Upper lobe of left lung (tissue), 6 donors: Measurements from ENCODE around the gene CCDC57. TPM values are rescaled to one million over a fixed set of nuclear protein-coding genes. Genes with fewer than 3 reads are reported as not detected.
A peak's percentile ranks its signal among the peaks of the same experiment; 100 is the strongest.

ENCODE experiments used
- ATAC-seq, 2 donors: fragments of 200-7000 bp; cut with Tn5 transposase; one replicate each; pipeline ENCODE4 v1.9.1; 2022; ENCODE audit warnings: mild to moderate bottlenecking in 2 of 2, moderate library complexity in 2 of 2; ENCODE audit not compliant: low FRiP score in 2 of 2
- DNase-seq, 2 donors: peaks; one replicate each; pipeline ENCODE4 v3.0.0-alpha.2; 2019 to 2020
- H3K27ac ChIP-seq, 4 donors: fragments of 200-600 bp; sonication (generic); one replicate each; pipeline ENCODE4 v1.5.1; 2016 to 2019
- H3K27me3 ChIP-seq, 4 donors: fragments of 200-600 bp; sonication (generic); one replicate each; pipeline ENCODE4 v1.5.1; 2017 to 2019
- H3K36me3 ChIP-seq, 4 donors: fragments of 200-600 bp; sonication (generic); one replicate each; pipeline ENCODE4 v1.5.1; 2016 to 2019
- H3K4me1 ChIP-seq, 4 donors: fragments of 200-600 bp; sonication (generic); one replicate each; pipeline ENCODE4 v1.5.1; 2018 to 2019
- H3K4me3 ChIP-seq, 4 donors: fragments of 200-600 bp; sonication (generic); one replicate each; pipeline ENCODE4 v1.5.1; 2017 to 2019; ENCODE audit warnings: mild to moderate bottlenecking in 2 of 4, moderate library complexity in 1 of 4
- H3K9me3 ChIP-seq, 4 donors: fragments of 200-600 bp; sonication (generic); one replicate each; pipeline ENCODE4 v1.5.1; 2018 to 2019
- EP300 ChIP-seq, 4 donors: sonication (generic); formaldehyde crosslinking; IDR thresholded peaks; one replicate each; pipeline ENCODE4 v1.5.1; 2017; ENCODE audit warnings: antibody characterized with exemption in 4 of 4, control low read depth in 2 of 4
- POLR2A ChIP-seq, 4 donors: fragments of 450-650 bp; IDR thresholded peaks; one replicate each; pipeline ENCODE4 v1.5.1; 2016 to 2017; ENCODE audit warnings: antibody characterized with exemption in 4 of 4, mild to moderate bottlenecking in 2 of 4
- POLR2AphosphoS5 ChIP-seq, 2 donors: sonication (generic); formaldehyde crosslinking; IDR thresholded peaks; one replicate each; pipeline ENCODE4 v1.5.1; 2017; ENCODE audit warnings: antibody characterized with exemption in 2 of 2
- WGBS, 2 donors: methylation state at CpG; one replicate each; pipeline ENCODE4 v1.1.5; 2017 to 2018; 5-methylcytosine and 5-hydroxymethylcytosine counted together
- total RNA-seq, 6 donors: library from RNA; depleted of rRNA in 4 of 6; stranded (reverse); fragments of >200 nt in 4 of 6; gene quantifications; one replicate each; pipeline versions ENCODE4 v1.1.0 to v1.2.1, GENCODE V29; 2016 to 2021
- TF ChIP-seq, protein P1 (sequence below), 6 experiments: fragments of 450-650 bp in 4 of 6; fragments of 200-600 bp in 2 of 6; sonication (generic) in 2 of 6; IDR thresholded peaks; one replicate each; pipeline ENCODE4 v1.5.1; 2016 to 2019; ENCODE audit warnings: antibody characterized with exemption in 6 of 6
- donor health status: DM: no; HTN: no; CAD: no; lungs with moderate emphysema.
- donor health status: DM: no; HTN: yes; CAD: no; lungs with severe emphysema.

Gene CCDC57
- total RNA-seq, 6 donors from 2014 or later, result 52.9 to 204 (median 71.8) TPM

DNA sequence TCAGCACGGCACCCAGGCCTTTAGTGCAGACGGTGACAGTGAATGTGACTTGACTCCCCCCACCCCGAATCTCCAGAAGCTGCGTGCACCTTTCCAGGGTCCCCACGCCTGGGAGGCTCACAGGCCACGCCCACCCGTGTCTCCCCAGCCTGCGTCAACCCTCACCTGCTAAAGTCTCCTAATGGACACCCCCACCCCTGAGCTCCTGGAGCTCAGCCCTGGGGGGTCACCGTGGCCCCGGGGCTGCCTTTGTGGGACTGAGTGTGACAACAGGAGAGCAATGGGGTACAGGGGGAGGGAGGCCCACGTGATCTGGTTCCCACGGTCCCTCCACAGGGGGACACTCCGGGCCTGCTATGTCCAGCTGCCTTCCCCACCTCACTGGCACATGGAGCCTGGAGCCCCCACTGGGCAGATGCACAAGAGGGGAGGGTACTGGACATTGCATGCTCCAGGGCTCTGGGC is 107.2 kb downstream of the CCDC57 start:
- Histone ChIP-seq H3K36me3 (no peaks in the 10 kb centered on the region), H3K4me3 (peak overlapping the region in 3 of 4 donors; percentile 12 to 41 (median 35)), H3K27me3 (no peaks in the 10 kb centered on the region), H3K27ac (peak overlapping the region; percentile 85 to 92 (median 88)), H3K4me1 (peaks cover 42 to 80% (median 60%) of the 10 kb centered on the region in 4 donors), H3K9me3 (no peaks in the 10 kb centered on the region)
- 86 to 98% methylated on average over 8 to 12 of the region's 13 CpGs for WGBS, 2 donors
- ATAC-seq (no peak), DNase-seq (peak in 1 of 2 donors; percentile 76)
- TF ChIP-seq EP300 (IDR thresholded peaks at IDR 0.05) (no peak), POLR2A (IDR thresholded peaks at IDR 0.05) (no peak), POLR2AphosphoS5 (IDR thresholded peaks at IDR 0.05) (no peak)
- TF ChIP-seq, protein P1, sequence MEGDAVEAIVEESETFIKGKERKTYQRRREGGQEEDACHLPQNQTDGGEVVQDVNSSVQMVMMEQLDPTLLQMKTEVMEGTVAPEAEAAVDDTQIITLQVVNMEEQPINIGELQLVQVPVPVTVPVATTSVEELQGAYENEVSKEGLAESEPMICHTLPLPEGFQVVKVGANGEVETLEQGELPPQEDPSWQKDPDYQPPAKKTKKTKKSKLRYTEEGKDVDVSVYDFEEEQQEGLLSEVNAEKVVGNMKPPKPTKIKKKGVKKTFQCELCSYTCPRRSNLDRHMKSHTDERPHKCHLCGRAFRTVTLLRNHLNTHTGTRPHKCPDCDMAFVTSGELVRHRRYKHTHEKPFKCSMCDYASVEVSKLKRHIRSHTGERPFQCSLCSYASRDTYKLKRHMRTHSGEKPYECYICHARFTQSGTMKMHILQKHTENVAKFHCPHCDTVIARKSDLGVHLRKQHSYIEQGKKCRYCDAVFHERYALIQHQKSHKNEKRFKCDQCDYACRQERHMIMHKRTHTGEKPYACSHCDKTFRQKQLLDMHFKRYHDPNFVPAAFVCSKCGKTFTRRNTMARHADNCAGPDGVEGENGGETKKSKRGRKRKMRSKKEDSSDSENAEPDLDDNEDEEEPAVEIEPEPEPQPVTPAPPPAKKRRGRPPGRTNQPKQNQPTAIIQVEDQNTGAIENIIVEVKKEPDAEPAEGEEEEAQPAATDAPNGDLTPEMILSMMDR (IDR thresholded peaks at IDR 0.05), result no peak

DNA sequence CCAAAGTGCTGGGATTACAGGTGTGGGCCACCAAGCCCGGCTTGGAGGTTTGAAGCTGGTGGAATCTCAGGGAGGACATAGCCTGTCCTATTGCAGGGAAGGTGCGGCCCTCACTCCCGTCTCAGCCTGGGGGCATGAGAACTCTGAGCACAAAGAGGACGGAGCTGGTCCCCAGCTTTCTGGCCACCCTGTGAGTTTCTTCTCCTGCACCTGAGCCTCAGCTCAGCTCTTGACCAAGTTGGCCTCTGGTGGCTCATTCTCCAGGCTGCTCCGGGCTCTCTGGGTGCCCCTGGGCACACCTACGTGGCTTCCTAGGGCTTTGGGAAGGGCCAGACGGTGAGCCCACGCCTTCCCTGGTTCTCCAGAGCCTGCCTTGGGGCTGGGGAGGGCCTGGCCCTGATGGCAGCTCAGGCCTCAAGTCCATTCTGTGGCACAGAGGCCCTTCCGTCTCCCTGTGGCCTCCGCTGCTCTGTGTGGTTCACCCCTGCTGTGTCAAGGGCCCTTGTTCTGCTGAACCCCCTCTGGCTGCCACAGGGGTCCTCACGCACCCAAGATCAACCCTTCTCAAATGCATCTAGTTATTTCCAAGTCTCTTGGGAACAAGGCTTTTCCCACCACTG is 107.7 kb downstream of the CCDC57 start:
- 89 to 94% methylated on average over 6 to 11 of the region's 11 CpGs for WGBS, 2 donors
- no peaks in the 10 kb centered on the region for H3K27me3 ChIP-seq

DNA sequence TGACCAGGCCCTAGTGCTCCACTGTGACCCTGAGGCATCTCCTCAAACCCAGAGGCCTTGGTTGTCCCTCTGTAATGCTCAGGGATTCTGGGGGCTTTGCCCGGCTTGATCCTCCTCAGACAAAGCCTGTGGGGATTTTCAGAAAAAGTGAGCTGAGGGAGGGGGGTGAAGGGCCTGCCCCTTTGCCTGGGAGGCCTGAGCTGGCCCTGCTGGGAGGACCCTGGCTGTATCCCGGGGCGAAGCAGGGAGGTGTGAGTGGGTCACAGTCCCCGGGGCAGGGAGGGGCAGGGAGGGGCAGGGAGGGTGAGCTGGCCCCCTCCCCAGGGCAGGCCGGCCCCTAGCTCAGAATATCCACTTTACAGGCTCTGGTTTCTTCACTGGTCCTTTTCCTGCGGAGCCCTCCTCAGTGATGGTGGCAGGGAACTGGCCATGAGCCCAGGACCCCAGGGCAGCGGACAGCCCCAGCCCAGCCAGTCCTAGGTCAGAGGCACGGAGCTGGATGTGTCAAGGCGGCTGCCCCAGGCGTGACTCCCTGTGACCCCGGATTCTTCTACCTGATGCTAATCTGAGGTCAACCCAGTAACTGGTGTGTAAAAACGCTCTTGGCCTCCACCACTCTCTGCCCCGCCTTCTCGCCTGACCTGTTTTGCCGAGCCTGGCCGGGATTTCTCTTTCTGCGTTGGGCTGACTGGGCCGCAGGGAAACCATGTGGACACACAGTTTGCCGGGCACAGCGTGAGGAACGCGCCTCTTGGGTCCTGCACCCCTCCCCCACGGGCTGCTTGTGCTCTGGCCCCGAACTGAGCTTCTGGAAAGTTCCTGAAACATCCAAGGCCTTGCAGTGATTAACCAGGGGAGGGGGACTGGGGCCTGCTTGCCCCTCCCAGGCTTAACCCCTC is 108.8 kb downstream of the CCDC57 start:
- Histone ChIP-seq H3K4me1 (peaks cover 53 to 86% (median 72%) of the 10 kb centered on the region in 4 donors), H3K36me3 (no peaks in the 10 kb centered on the region), H3K27ac (peak overlapping the region; percentile 85 to 92 (median 88)), H3K27me3 (no peaks in the 10 kb centered on the region), H3K4me3 (no peak overlapping the region), H3K9me3 (no peaks in the 10 kb centered on the region)
- peak in 1 of 2 donors; percentile 28 for ATAC-seq
- peak; percentile 75 to 92 for DNase-seq
- 66 to 72% methylated on average over 10 to 24 of the region's 24 CpGs for WGBS, 2 donors
- TF ChIP-seq POLR2A (IDR thresholded peaks at IDR 0.05) (peak in 1 of 4 donors; percentile 54), EP300 (IDR thresholded peaks at IDR 0.05) (peak in 1 of 4 donors; percentile 20), POLR2AphosphoS5 (IDR thresholded peaks at IDR 0.05) (peak; percentile 15 to 55)
- TF ChIP-seq, protein P1 (IDR thresholded peaks at IDR 0.05), result no peak

More for the DNA sequence above, 107.7 kb downstream of the CCDC57 start:
- H3K27ac ChIP-seq, result peak overlapping the region; percentile 85 to 92 (median 88)
- no peak overlapping the region for H3K4me3 ChIP-seq
- no peak for ATAC-seq
- DNase-seq, result peak in 1 of 2 donors; percentile 43
- H3K36me3 ChIP-seq, result no peaks in the 10 kb centered on the region
- TF ChIP-seq POLR2AphosphoS5 (IDR thresholded peaks at IDR 0.05) (no peak), EP300 (IDR thresholded peaks at IDR 0.05) (no peak), POLR2A (IDR thresholded peaks at IDR 0.05) (no peak)
- TF ChIP-seq, protein P1 (IDR thresholded peaks at IDR 0.05), result no peak
- peaks cover 42 to 80% (median 62%) of the 10 kb centered on the region in 4 donors for H3K4me1 ChIP-seq
- no peaks in the 10 kb centered on the region for H3K9me3 ChIP-seq

DNA sequence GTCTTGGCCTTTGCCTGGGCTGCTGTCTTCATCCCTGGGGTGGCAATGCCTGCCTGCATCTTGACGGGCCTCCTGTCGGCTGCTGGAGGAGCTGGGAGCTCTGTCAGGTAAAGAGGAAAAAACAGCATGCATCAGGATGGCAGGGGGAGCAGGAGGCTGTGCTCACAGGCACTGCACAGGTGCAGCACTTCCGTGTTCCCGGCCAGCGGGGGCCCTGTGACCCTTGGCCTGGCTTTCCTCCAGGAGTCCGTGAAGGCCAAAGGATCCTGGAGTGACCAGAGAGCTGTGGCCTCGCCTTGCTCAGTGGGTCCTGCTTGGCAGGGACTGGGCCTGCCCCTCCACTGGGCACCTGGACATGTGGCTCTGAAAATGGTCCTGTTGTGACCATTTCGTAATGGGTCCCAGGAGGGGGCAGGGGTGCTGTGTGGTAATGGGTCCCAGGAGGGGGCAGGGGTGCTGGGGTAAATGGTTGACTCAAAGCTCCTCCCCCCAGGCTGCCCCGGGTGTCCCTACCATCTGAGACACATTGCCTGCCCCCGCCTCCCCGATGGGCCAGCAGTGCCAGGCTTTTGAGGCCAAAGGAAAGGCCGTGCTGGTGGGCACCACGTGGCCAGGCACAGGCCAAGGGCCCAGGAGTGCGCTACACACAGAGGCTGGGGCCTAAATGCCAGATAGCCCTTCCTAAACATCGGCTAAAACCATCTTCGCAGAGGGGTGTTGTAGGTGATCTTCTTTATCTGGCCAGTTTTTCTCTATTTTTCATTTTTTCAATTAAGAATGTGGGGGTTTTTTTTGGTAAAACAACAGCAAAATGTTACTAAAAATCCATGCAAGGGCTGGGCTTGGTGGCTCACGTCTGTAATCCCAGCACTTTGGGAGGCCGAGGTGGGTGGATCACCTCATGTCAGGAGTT is 110.6 kb downstream of the CCDC57 start:
- no peak overlapping the region for H3K4me3 ChIP-seq
- no peaks in the 10 kb centered on the region for H3K36me3 ChIP-seq
- peak overlapping the region in 3 of 4 donors; percentile 85 to 96 (median 91) for H3K27ac ChIP-seq
- 74 to 81% methylated on average over 12 to 18 of the region's 18 CpGs for WGBS, 2 donors
- ATAC-seq (no peak), DNase-seq (peak in 1 of 2 donors; percentile 75)
- TF ChIP-seq POLR2A (IDR thresholded peaks at IDR 0.05) (no peak), EP300 (IDR thresholded peaks at IDR 0.05) (no peak), POLR2AphosphoS5 (IDR thresholded peaks at IDR 0.05) (no peak)
- TF ChIP-seq, protein P1 (IDR thresholded peaks at IDR 0.05), result no peak
- H3K4me1 ChIP-seq, result peaks cover 50 to 82% (median 69%) of the 10 kb centered on the region in 4 donors
- H3K9me3 ChIP-seq, result no peaks in the 10 kb centered on the region
- no peaks in the 10 kb centered on the region for H3K27me3 ChIP-seq
